GM12892 (cell line): ENCODE results near the gene KRTAP1-5.

Experiments used
- POLR2AphosphoS5 ChIP-seq: IDR thresholded peaks from 2 replicates; pipeline ENCODE4 v1.6.1; 2011; ENCODE audit warnings: low read depth, low read length, control low read depth
- TAF1 ChIP-seq: IDR thresholded peaks from 2 replicates; pipeline ENCODE4 v1.6.1; 2011; ENCODE audit warnings: low read depth, mild to moderate bottlenecking, control low read depth, low read length, borderline replicate concordance

DNA sequence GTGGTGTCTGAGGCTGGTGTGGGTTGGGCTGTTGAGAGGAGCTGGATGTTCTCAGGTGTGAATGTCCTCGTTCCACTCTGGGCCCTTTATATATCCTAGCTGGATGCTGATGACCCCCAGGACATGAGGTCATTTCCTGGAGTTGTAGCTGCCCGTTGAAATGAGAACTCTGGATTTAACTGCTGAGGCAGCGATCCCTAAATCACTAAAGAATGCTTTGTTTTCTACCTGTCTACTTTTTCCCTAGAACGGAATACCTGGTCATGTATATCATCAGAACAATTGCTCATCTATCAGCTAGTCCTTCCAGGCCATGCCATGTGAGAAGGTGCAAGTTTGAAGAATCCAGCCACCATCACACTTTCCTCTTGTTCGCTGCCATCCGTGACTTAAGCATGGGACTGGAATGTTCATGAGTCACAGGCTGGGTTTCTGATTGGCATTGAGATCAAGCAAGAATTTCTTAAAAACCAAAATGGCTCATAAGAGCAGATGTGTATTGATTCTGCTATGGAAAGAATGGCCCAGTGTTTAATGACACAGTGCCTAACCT is 33.1 kb upstream of the KRTAP1-5 start, which contains the start of gene KRTAP2-3:
- TF ChIP-seq POLR2AphosphoS5 (no peak), TAF1 (no peak)
